Gastrocnemius medialis (tissue), 4 donors: ENCODE results near the gene LATS1.

Experiments
- CTCF ChIP-seq, 5 experiments: fragments of 450-650 bp in 3 of 5; fragments of 200-600 bp in 2 of 5; sonication (generic) in 2 of 5; IDR thresholded peaks in 4 of 5; conservative IDR thresholded peaks in 1 of 5; 1 replicate in 4 of 5; 2 replicates in 1 of 5; pipeline ENCODE4 v1.5.1; 2016 to 2019; ENCODE audit warnings: antibody characterized with exemption in 5 of 5, mild to moderate bottlenecking in 3 of 5, moderate library complexity in 3 of 5
- POLR2A ChIP-seq, 2 donors: fragments of 450-650 bp; IDR thresholded peaks; one replicate each; pipeline ENCODE4 v1.6.1; 2017; ENCODE audit warnings: antibody characterized with exemption in 2 of 2, mild to moderate bottlenecking in 2 of 2, moderate library complexity in 2 of 2

- TF ChIP-seq CTCF (IDR thresholded peaks at IDR 0.05 in 4 of 5, conservative IDR thresholded peaks at IDR 0.05 in 1 of 5) (no peak), POLR2A (IDR thresholded peaks at IDR 0.05) (no peak)
These were observed 5.4 kb upstream of the LATS1 start for GRCh38 chr6:149723262-149723661.
